ENCODE data around the gene INIP.

INIP gene

GRCh38 chr9:112703304-112703703 is 14.6 kb downstream of the INIP start:
- Histone ChIP-seq H3K27ac (ENCODE audit: poor library complexity, severe bottlenecking) (no peak overlapping the region), H3K36me3 (ENCODE audit: low read depth) (peaks cover 25% of the 10 kb centered on the region), H3K27me3 (ENCODE audit: insufficient read depth, poor library complexity, severe bottlenecking) (no peaks in the 10 kb centered on the region), H3K9me3 (ENCODE audit: severe bottlenecking) (no peaks in the 10 kb centered on the region), H3K4me3 (ENCODE audit: severe bottlenecking) (no peak overlapping the region), H3K4me1 (ENCODE audit: insufficient read depth, poor library complexity, severe bottlenecking) (no peaks in the 10 kb centered on the region)
- no peak for TF ChIP-seq CTCF (IDR thresholded peaks at IDR 0.05; ENCODE audit: poor library complexity, severe bottlenecking)
- no peak for DNase-seq (ENCODE audit: low spot score)
- ATAC-seq (ENCODE audit: low read depth) = no peak

GRCh38 chr9:112700085-112700484 is 17.8 kb downstream of the INIP start:
- TF ChIP-seq CTCF (IDR thresholded peaks at IDR 0.05; ENCODE audit: poor library complexity, severe bottlenecking) = no peak
- no peak for DNase-seq (ENCODE audit: low spot score)

DNA sequence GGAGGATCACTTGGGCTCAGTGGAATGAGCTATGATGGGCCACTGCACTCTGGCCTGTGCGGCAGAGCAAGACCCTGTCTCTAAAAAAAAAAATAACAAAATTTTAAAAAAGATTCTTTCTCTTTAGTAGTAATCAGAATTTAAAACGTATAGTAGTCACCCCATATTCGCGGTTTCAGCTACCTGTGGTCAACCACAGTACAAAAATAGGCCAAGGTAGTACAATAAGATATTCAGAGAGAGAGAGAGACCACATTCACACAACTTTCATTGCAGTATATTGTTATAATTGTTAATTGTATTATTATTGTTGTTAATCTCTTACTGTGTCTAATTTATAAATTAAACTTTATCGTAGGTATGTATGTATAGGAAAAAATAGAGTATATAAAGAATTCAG is 18.7 kb downstream of the INIP start:
- DNase-seq (ENCODE audit: low spot score) (no peak), ATAC-seq (ENCODE audit: low read depth) (no peak)
- H3K27ac ChIP-seq (ENCODE audit: poor library complexity, severe bottlenecking) = no peak overlapping the region
- no peaks in the 10 kb centered on the region for H3K4me1 ChIP-seq (ENCODE audit: insufficient read depth, poor library complexity, severe bottlenecking)
- H3K27me3 ChIP-seq (ENCODE audit: insufficient read depth, poor library complexity, severe bottlenecking) = no peaks in the 10 kb centered on the region
- no peak for TF ChIP-seq CTCF (IDR thresholded peaks at IDR 0.05; ENCODE audit: poor library complexity, severe bottlenecking)
- peaks cover 32% of the 10 kb centered on the region for H3K36me3 ChIP-seq (ENCODE audit: low read depth)
- H3K9me3 ChIP-seq (ENCODE audit: severe bottlenecking) = no peaks in the 10 kb centered on the region
- H3K4me3 ChIP-seq (ENCODE audit: severe bottlenecking) = no peak overlapping the region

More at GRCh38 chr9:112700085-112700484, 17.8 kb downstream of the INIP start:
- Histone ChIP-seq H3K4me1 (ENCODE audit: insufficient read depth, poor library complexity, severe bottlenecking) (no peaks in the 10 kb centered on the region), H3K27ac (ENCODE audit: poor library complexity, severe bottlenecking) (no peak overlapping the region), H3K9me3 (ENCODE audit: severe bottlenecking) (no peaks in the 10 kb centered on the region), H3K4me3 (ENCODE audit: severe bottlenecking) (no peak overlapping the region), H3K27me3 (ENCODE audit: insufficient read depth, poor library complexity, severe bottlenecking) (no peaks in the 10 kb centered on the region), H3K36me3 (ENCODE audit: low read depth) (peaks cover 26% of the 10 kb centered on the region)
- no peak for ATAC-seq (ENCODE audit: low read depth)

DNA sequence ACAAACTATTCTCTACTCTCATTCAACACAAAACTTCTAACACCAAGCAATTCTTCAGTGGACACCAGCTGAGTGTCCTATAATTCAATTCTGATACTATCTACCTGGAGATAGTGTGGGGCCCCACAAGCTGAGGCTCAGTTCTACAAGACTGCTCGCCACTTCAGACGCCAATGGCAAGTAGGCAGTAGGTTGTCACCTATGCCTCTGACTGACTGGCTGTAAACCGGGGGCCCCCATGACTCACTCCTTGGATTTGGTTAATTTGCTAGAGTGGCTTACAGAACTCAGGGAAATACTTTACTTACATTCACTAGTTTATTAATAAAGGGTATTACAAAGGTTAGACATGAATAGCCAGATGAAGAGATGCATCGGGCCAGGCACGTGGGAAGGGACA is 21.5 kb downstream of the INIP start:
- no peak for TF ChIP-seq CTCF (IDR thresholded peaks at IDR 0.05; ENCODE audit: poor library complexity, severe bottlenecking)
- H3K4me1 ChIP-seq (ENCODE audit: insufficient read depth, poor library complexity, severe bottlenecking) = no peaks in the 10 kb centered on the region
- no peaks in the 10 kb centered on the region for H3K9me3 ChIP-seq (ENCODE audit: severe bottlenecking)
- H3K4me3 ChIP-seq (ENCODE audit: severe bottlenecking) = no peak overlapping the region
- no peaks in the 10 kb centered on the region for H3K27me3 ChIP-seq (ENCODE audit: insufficient read depth, poor library complexity, severe bottlenecking)
- H3K27ac ChIP-seq (ENCODE audit: poor library complexity, severe bottlenecking) = no peak overlapping the region
- ATAC-seq (ENCODE audit: low read depth) (no peak), DNase-seq (ENCODE audit: low spot score) (no peak)
- peaks cover 50% of the 10 kb centered on the region for H3K36me3 ChIP-seq (ENCODE audit: low read depth)

DNA sequence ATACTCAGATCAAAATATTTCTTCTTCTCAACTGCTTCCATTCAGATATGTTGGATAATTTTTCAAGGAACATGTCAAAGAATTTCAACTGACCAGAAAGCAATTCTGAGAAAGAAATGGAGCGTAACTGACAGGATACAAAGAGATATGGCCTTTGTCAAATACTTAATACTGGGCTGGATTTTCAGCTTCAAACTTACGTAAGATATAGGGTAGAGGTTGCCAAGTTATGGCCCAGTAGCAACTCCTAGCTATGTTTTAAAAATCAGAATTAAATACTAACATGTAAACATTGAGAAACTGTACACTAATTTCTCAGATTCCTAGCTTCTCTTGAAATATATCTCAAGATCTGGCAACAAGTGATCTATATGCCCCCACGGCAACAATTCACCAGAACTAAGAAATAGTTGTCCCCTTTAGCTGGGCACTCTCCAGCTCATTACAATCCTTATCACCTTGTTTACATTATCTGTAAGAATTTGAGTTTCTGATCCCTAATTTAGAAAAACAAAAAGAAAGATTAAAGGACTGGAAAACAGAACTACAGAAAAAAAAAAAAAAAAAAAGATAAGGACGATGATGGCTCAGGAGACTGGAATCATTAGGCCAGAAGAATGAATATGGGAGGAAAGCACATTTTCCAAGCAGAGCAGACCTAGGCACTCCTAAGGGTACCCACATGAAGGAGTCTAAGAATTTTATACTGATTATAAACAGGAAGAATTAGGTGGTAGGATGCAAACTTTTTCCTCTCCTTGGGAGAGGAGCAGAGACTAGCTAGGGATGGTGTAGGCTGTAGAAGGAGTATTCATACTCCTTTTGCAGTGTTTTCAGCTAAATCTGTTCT is 23.0 kb downstream of the INIP start:
- ATAC-seq (ENCODE audit: low read depth) = no peak
- no peak overlapping the region for H3K27ac ChIP-seq (ENCODE audit: poor library complexity, severe bottlenecking)
- no peak for TF ChIP-seq CTCF (IDR thresholded peaks at IDR 0.05; ENCODE audit: poor library complexity, severe bottlenecking)
- DNase-seq (ENCODE audit: low spot score) = no peak
- peaks cover 40% of the 10 kb centered on the region for H3K36me3 ChIP-seq (ENCODE audit: low read depth)
- no peaks in the 10 kb centered on the region for H3K27me3 ChIP-seq (ENCODE audit: insufficient read depth, poor library complexity, severe bottlenecking)
- H3K4me3 ChIP-seq (ENCODE audit: severe bottlenecking) = no peak overlapping the region
- H3K9me3 ChIP-seq (ENCODE audit: severe bottlenecking) = no peaks in the 10 kb centered on the region
- H3K4me1 ChIP-seq (ENCODE audit: insufficient read depth, poor library complexity, severe bottlenecking) = no peaks in the 10 kb centered on the region

All from RWPE2 (cell line).